Measurements from ENCODE around the gene MARF1. TPM values are rescaled to one million over a fixed set of nuclear protein-coding genes. Genes with fewer than 3 reads are reported as not detected.

The MARF1 gene
- total and polyA plus RNA-seq, 4 donors: 7.0 to 19.8 (median 12.6) TPM

DNA sequence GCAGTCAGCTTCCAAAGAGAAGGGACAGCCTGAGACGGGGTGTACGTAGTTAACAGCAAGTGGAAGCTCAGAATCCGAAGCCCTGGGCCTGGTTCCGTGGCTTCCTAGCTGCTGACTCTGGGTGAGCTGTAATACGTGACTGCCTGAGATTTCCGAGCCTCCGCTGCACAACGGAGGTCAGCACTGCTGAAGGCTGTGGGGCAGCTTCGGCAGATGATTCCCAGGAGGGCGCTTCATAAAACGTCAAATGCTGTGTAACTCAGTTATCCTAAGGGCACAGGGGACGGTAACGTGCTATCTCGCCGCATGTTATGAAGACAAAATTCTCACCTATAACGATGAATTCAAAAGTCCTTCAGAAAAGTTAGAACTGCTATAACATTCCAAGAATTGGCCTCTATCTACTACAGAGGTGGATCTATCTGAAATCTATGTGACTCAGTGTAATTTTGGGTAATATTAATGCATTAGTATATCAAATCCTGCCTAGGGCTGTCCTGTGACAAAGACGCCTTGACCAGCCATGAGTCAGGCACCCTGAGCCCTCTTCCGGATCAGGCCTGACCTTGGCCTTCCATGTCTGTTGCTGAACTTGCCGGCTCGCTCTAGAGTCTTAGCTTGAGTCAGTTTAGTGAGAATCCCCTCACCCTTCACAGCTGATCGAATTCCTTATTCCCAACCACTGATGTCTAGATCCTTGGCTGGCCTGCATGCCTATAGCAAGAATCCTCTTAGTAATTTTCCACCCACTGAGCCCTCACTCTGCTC, 43.5 kb downstream of the MARF1 start:
- WGBS: 96% methylated on average over 21 of the region's 21 CpGs
- Histone ChIP-seq H3K9ac (ENCODE audit: low read depth in 1 of 2, low read length in 2 of 2) (no peak overlapping the region), H3K4me3 (ENCODE audit: low read depth in 1 of 3, low read length in 3 of 3) (no peak overlapping the region), H3K9me3 (ENCODE audit: control insufficient read depth in 4 of 4, low read length in 3 of 4) (no peaks in the 10 kb centered on the region), H3K27ac (ENCODE audit: low read depth in 1 of 2, low read length in 2 of 2) (no peak overlapping the region), H3K36me3 (ENCODE audit: control insufficient read depth in 4 of 4, insufficient read depth in 3 of 4, low read depth in 1 of 4, low read length in 3 of 4) (peaks cover 9 to 76% (median 55%) of the 10 kb centered on the region in 4 donors), H3K4me1 (ENCODE audit: control insufficient read depth in 4 of 4, insufficient read depth in 4 of 4, low read length in 3 of 4) (peaks cover 2 to 6% (median 4%) of the 10 kb centered on the region in 4 donors), H3K27me3 (ENCODE audit: control insufficient read depth in 4 of 4, insufficient read depth in 4 of 4, low read length in 3 of 4) (no peaks in the 10 kb centered on the region)
- no peak for DNase-seq (ENCODE audit: low spot score)
- TF ChIP-seq HNF4G (IDR thresholded peaks at IDR 0.05) (no peak), GABPA (IDR thresholded peaks at IDR 0.05 in 1 of 2, conservative IDR thresholded peaks at IDR 0.05 in 1 of 2) (no peak)

- H3K9me3 ChIP-seq (ENCODE audit: control insufficient read depth in 4 of 4, low read length in 3 of 4): no peaks in the 10 kb centered on the region
- H3K27ac ChIP-seq (ENCODE audit: low read depth in 1 of 2, low read length in 2 of 2): no peak overlapping the region
- no peak overlapping the region for H3K4me3 ChIP-seq (ENCODE audit: low read depth in 1 of 3, low read length in 3 of 3)
- no peak for DNase-seq (ENCODE audit: low spot score)
- H3K4me1 ChIP-seq (ENCODE audit: control insufficient read depth in 4 of 4, insufficient read depth in 4 of 4, low read length in 3 of 4): peaks cover 0 to 5% (median 3%) of the 10 kb centered on the region in 4 donors
- TF ChIP-seq, protein P1, sequence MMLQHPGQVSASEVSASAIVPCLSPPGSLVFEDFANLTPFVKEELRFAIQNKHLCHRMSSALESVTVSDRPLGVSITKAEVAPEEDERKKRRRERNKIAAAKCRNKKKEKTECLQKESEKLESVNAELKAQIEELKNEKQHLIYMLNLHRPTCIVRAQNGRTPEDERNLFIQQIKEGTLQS (IDR thresholded peaks at IDR 0.05): no peak
- TF ChIP-seq JUND (IDR thresholded peaks at IDR 0.05) (no peak), ZBTB33 (IDR thresholded peaks at IDR 0.05) (no peak), FOXA1 (IDR thresholded peaks at IDR 0.05) (no peak), NR2F2 (IDR thresholded peaks at IDR 0.05) (no peak), TAF1 (conservative IDR thresholded peaks at IDR 0.05) (no peak), HNF4G (IDR thresholded peaks at IDR 0.05) (no peak), FOXA2 (IDR thresholded peaks at IDR 0.05) (no peak), RAD21 (IDR thresholded peaks at IDR 0.05) (no peak), GABPA (IDR thresholded peaks at IDR 0.05 in 1 of 2, conservative IDR thresholded peaks at IDR 0.05 in 1 of 2) (no peak)
- H3K36me3 ChIP-seq (ENCODE audit: control insufficient read depth in 4 of 4, insufficient read depth in 3 of 4, low read depth in 1 of 4, low read length in 3 of 4): peaks cover 8 to 72% (median 51%) of the 10 kb centered on the region in 4 donors
- WGBS: 94% methylated on average over 17 of the region's 17 CpGs
- no peaks in the 10 kb centered on the region for H3K27me3 ChIP-seq (ENCODE audit: control insufficient read depth in 4 of 4, insufficient read depth in 4 of 4, low read length in 3 of 4)
- H3K9ac ChIP-seq (ENCODE audit: low read depth in 1 of 2, low read length in 2 of 2): no peak overlapping the region
Observed at GRCh38 chr16:15598648-15599190, 44.2 kb downstream of the MARF1 start.

DNA sequence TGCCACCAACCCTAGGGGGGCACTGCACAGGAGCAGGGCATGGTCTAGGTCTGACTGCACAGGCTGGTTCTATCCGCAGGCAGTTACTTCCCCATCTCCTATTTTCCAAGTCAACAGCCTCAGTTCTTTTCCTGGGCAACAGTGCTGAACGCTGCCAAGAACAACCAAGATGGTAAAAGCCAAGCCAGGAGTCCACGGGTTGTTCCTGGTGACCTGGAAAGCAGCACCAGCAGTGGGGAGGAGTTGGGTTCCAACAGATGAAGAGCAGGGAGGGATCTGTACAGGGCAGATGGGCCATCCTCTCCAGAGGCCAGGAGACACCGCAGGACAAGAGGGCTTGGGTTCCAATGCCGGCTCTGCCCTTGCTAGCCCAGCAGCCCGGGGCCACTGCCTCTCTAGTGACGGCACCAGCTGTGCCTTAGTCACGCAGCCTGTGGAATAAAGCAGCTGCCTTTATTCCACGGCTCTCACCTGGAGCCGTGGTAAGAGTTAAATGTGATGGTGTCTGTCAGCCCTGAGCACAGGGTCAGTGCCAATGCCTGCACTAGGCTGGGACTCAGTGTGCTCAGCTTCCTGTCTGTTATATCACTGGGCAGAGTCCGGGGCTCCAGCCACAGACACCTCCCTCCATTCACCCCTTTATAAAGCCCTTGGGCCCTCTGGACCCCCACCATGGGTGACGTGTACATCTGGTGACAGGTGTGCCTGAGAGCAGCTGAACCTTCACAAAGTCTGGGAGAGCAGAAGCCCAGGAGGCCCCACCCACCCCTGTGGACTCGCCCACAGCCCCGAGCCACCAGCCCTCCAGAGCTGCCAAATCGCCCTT, 44.9 kb downstream of the MARF1 start:
- no peaks in the 10 kb centered on the region for H3K9me3 ChIP-seq (ENCODE audit: control insufficient read depth in 4 of 4, low read length in 3 of 4)
- no peak for TF ChIP-seq HNF4G (IDR thresholded peaks at IDR 0.05)
- no peak for TF ChIP-seq NR2F2 (IDR thresholded peaks at IDR 0.05)
- TF ChIP-seq GABPA (IDR thresholded peaks at IDR 0.05 in 1 of 2, conservative IDR thresholded peaks at IDR 0.05 in 1 of 2): no peak
- TF ChIP-seq ZBTB33 (IDR thresholded peaks at IDR 0.05): no peak
- no peak for TF ChIP-seq CTCF (IDR thresholded peaks at IDR 0.05; ENCODE audit: low read depth, low read length, missing input control)
- TF ChIP-seq SP1 (IDR thresholded peaks at IDR 0.05): no peak
- TF ChIP-seq, protein P1 (IDR thresholded peaks at IDR 0.05): no peak
- TF ChIP-seq EGR1 (IDR thresholded peaks at IDR 0.05; ENCODE audit: low read depth in 2 of 2): no peak
- H3K9ac ChIP-seq (ENCODE audit: low read depth in 1 of 2, low read length in 2 of 2): no peak overlapping the region
- H3K27ac ChIP-seq (ENCODE audit: low read depth in 1 of 2, low read length in 2 of 2): no peak overlapping the region
- no peaks in the 10 kb centered on the region for H3K27me3 ChIP-seq (ENCODE audit: control insufficient read depth in 4 of 4, insufficient read depth in 4 of 4, low read length in 3 of 4)
- 93% methylated on average over 15 of the region's 15 CpGs for WGBS
- peaks cover 6 to 66% (median 46%) of the 10 kb centered on the region in 4 donors for H3K36me3 ChIP-seq (ENCODE audit: control insufficient read depth in 4 of 4, insufficient read depth in 3 of 4, low read depth in 1 of 4, low read length in 3 of 4)
- no peak for DNase-seq (ENCODE audit: low spot score)
- no peak overlapping the region for H3K4me3 ChIP-seq (ENCODE audit: low read depth in 1 of 3, low read length in 3 of 3)
- H3K4me1 ChIP-seq (ENCODE audit: control insufficient read depth in 4 of 4, insufficient read depth in 4 of 4, low read length in 3 of 4): peaks cover 0 to 5% (median 3%) of the 10 kb centered on the region in 4 donors
